Embryonic facial prominence (tissue), 1 donor: Measurements from ENCODE around the gene TNFRSF21.
"Not testable (repeated sequence)": the region's sequence is repeated elsewhere in the genome, so short reads cannot be mapped to it uniquely, and the experiment has no call there.

Source experiments
- DNase-seq: peaks from one replicate; pipeline ENCODE4 v3.0.0-alpha.2; 2016; ENCODE audit errors: extremely low spot score

TNFRSF21 gene

DNA sequence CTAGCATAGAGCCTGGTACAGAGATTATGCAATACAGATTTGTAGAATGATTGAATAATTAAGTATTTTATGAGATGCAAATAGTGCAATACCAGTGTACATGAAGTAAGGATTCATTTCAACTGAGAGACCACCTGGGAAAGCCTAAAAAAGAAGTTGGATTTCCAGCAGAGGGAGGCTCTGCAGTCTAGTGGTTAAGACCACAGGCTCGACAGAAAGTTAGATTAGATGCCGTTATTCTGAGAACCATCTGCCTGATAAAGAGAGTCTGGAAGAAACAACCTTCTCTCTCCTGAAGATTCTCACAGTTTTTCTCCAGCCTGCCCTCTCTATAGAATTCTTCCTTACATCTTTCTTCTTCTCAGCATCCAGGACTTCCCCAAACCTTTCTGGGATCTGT, 13.6 kb upstream of the TNFRSF21 start:
- no peak for DNase-seq

DNA sequence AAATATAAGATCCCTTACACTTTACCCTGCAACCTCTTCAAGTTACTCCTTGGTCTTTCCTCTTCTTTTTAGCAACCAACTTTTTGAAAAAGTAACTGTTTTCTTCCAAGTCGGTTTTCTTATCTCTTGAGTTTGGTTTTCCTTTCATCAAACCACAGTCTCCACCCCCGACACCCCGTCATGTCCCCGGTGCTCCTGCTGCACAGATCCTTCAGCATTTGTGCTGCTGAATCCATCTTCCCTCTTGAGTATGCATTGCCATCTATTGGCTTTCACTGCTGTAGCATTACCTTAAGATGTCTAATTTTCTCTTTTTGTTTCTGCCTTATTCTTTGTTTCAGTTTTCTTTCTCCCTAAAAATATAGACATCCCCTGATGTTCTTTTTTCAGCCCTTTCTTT, 11.9 kb upstream of the TNFRSF21 start:
- DNase-seq = no peak

DNA sequence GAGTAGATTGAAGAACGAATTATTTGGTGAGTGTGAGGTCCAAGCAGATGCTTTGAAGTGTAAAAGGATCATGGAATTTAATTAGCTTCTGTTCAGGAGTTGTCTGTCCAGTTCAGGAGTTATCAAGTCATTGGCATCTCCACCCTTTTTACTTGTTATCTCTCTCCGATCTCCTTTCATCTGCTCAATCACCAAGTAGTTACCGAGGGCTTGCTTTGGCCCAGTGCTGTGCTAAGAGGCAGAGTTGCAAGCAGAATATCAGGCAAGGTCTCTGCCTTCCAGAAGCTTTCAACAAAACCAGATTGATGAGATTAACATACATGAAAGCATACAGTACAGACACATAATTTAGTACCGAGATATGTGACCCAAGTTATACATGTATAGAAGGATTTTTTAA, 10.2 kb upstream of the TNFRSF21 start:
- DNase-seq = no peak

DNA sequence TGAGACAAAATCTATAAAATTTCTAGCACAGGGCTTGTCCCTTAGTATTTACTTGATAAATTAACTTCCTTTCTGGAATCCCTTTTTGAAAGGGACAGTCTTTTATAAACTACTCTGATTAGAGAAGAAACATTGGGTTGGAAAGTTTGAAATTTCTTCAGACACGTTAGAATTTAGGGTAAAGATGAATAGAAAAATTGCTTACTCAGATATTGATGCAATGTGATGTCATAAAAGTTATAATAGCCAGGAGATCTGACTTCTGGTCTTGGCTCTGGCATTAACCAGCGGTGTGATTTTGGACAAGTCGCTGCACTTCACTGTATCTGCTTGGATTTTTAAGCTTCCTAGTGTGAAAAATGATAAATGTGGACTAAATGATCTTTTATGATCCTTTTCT, 9.7 kb upstream of the TNFRSF21 start:
- DNase-seq = no peak

DNA sequence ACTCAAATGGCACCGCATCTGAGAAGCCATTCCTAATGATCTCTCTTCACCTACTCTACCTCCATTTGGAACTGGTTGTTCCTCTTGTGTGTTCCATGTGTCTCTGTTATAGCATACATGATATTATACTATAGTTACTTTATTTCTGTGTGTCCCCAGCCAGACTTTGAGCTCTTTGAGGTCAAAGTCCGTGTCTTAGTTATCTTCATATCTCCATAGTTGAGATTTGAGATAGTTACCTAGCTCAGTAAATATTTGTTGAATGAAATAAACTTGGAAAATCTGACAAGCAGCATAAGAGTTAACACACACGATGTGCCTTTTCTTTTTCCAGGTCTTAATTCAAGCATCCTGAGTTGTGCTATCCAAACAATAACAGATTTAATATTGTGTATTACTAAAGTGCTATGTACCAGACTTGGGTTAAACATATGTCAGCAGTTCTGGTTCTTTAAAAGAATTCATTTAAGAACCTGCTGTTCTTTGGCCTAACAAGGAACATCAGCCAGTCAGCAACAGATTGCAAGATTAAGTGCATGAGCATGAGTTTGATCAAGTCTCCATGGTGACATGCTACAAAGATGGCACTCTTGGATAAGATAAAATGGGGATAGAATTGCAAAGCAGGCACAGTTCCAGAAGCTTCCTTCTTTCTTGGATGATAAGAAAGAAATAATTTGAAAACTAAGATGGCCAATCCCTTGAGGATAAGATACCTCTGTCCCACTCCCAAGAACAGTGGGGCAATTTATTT, 8.7 kb upstream of the TNFRSF21 start:
- no peak for DNase-seq

DNA sequence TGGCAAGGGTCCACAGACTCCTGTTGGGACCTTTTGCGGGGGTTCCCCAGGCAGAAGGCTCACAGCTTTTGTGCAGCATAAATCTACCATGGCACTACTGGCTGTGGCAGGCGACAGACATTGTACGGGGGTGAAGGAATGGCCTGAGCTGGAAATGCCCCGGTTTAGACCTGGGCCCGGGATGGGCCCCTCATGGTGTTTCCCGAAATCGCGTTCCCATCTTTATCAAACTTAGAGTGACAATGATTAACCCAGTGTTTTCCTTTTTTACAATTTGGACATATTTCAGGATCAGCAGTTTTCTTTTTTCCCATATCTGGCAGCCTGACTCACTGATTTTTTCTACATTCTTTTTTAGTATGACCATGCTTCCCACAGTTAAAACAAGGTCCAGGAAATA, 5.5 kb upstream of the TNFRSF21 start:
- DNase-seq = not testable (repeated sequence)

DNA sequence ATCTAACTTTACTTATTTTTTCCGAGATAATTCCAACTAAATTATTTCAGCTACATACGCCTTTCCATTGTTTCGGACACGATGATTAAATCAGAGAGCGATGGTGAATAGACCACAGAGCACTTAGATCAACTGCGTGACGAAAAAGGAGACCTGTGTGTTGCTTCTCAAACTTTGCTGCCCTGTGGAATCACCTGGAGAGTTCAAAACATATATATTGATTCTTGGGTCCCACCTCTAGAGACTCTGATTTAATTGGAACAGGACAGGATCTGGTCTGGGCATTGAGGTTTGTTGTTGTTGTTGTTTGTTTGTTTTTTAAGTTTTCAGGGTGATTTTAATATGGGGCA, 401 bp upstream of the TNFRSF21 start:
- no peak for DNase-seq

DNA sequence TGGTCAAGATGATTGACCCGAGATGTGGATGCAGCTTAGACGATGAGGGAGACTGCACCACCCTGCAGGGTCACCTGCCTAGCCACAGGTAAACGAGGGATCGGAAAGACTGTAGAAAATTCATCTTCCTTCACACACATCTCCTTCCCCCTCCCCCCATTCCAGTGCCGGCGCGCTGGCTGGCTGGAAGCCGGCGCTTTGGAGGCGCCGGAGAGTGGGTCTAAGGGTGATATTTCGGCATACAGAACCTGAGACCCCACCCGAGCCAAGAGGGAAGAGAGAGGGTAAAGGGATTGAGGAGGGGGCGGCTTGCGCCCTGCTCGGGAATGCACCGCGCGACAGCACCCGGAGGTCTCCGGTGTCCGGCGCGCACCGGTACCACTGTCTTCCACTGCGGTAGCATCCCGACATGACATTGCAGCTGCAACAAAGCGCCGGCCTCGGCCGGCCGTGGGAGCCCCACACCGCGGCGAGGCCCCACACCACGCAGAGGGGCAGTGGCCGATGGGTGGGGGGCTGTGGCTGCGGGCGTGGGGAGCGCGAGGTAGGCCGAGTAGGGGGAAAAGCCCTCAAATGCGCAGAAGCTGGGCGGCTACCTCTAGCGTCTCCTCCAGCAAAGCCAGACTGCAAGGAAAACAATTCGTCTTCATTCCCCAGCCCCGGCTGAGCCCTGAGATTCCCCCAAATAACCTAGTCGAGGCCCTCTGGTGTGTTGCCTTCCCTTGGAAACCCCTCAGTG, 984 bp downstream of the TNFRSF21 start:
- DNase-seq = no peak

DNA sequence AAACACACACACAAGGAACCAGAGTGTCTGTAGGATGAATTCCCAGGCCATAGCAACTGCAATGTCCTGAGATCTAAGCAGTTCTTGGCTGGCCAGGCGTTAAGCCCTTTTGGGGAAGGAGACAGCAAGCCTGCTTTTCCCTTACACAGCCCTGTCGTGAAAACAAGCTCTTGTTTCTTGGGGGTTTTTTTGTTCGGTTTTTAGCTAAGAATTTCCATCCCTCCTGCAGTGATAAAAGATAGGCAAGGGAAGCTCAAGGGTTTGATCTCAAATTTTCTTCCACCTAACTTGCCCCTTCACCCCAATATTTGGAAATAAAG, 1.5 kb downstream of the TNFRSF21 start:
- DNase-seq = no peak

DNA sequence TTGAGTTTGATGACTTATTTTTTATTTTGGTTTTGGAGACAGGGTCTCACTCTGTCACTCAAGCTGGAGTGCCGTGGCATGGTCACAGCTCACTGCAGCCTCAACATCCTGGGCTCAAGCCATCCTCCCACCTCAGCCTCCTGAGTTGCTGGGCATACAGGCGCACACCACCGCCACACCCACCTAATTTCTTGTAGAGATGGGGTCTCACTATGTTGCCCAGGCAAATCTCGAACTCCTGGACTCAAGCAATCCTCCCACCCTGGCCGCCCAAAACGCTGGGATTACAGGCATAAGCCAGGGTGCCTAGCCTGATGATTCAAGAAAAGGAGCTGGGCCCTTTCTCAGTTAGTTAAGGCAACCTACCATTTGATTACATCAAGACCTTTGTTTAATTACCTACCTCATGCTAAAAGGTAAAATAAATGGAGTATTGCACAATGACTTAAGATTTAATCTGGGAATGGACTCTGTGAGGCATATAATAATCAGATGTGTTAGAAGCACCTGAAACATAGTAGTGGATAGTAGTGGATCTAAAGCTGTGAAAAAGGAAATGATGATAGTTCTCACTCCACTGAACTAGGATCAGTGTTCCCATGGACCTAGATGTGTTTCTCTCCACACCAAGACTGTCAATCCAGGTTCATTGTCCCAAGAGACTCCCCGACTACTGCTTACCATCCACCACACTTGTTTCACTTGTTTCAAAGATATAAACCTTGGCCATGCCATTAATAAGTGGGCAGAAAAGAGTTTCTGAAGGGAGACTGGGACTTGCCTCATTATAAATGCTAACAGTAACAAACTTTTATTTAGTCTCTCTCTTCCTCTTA, 2.1 kb downstream of the TNFRSF21 start:
- DNase-seq = no peak

DNA sequence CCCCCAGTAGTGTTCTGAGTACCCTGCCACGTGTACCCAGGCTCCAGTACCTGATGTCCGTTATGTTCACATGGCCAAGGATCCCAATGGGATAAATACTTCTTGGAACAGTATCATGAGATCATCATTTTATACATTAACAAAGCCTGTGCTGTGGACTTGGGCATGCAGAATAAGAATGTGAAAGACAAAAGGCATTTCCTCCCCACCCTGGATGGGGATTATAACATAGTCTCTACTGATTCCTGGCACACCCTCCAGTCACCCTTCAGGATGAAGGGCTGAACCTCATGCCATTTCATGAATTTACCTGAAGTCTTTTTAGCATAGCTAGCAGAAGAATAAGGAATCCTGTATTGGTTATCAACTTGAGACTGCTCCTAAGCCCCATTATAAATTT, 2.8 kb downstream of the TNFRSF21 start:
- no peak for DNase-seq

DNA sequence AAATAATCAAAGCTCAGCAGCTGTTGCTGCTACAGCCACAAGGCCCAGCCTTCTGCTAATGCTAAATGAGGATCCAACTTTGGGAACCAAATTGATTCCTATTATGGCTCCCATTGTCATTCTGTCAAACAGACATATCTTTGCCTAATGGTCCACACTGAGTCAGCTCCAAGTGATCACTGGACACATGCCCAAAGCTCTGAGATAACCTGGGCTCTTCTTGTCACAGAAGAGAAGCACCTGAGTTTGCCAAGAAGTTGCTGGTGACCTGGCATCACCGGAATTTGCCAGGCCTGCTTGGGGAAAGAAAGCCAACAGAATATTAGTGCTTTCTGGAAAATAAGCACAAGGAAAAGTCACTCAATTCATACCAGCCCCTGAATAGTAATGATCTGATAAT, 5.8 kb downstream of the TNFRSF21 start:
- no peak for DNase-seq

DNA sequence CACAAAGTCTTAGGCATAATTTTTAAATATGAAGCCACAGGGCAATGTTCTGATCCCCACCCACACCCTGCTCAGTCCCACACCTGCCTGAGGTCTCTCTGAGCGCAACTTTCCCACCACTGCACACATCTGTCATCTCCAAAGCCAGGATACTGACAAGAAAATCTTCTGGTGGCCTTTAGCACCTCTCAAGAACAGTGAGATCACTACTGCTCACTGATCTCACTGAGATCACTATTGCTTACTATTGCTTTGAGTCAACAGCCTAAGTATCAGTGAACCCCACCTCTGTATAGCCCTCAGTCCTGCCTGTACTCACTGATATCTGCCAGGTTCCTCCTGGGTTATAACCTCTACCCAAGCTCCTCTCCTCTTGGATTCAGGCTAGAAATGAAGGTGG, 6.4 kb downstream of the TNFRSF21 start:
- DNase-seq = no peak

DNA sequence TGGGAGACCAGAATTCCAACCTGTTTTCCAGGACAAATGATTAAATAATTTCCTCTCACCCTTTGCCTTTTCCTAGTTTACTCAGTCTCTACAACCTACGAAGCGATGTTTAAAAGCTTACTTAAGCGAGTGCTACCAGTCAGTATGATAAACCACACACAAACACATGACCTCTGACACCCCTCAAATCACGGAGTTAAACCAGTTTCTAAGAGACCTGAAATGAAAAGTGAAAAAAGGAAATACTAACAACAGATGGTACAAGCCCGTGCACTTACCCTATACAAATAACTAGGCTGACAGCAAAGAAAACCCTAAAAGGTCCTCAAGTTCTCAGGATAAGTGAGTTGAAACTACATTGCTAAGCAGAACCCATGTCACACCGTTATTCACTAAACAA, 7.7 kb downstream of the TNFRSF21 start:
- no peak for DNase-seq

DNA sequence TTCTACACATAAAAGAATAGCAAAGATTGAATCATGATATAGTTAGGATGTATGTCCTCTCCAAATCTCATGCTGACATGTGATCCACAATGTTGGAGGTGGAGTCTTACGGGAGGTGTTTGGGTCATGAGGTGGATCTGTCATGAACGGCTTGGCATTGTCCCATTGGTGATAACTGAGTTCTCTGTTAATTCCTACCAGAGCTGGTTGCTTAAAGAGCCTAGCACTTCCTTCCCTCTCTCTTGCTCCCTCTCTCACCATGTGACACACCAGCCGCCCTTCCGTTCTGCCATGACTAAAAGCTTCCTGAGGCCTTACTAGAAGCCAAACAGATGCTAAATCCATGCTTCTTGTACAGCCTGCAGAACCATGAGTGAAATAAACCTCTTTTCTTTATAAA, 8.3 kb downstream of the TNFRSF21 start:
- no peak for DNase-seq

DNA sequence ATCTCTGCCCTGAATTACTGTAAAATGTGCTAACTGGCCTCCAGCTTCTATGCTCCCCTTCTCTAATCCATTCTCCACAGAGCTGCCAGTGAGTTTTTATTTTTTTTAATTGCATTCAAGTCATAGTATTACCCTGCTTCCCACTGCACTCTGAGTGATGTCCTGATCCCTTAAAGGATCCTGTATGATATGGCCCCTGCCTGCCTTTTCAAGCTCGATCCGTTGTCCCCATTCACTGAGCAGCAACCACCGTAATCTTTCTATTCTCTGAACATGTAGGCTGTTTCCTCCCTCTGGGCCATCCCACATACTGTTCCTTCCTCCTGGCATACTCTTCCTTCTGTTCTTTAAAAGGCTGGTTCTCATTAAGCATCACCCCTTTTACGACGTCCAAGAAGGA, 9.3 kb downstream of the TNFRSF21 start:
- no peak for DNase-seq

DNA sequence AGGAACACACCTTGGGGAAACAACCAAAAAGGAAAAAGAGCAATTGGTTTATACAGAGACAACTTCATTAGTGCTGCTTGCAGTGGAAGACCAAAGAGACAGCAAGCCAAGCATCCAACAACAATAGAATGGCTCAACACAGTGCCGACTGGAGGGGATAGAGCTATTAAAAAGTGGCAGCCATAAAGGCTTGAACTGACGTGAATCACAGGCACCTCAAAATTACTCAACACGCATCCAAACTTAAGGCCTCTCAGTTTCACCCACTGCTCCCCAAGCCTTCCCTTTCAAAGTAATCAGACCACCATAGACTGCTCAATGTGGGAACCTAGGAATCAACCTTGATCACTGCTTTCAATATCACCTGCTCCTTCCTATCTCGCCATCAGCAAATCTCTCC, 9.7 kb downstream of the TNFRSF21 start:
- DNase-seq = no peak

DNA sequence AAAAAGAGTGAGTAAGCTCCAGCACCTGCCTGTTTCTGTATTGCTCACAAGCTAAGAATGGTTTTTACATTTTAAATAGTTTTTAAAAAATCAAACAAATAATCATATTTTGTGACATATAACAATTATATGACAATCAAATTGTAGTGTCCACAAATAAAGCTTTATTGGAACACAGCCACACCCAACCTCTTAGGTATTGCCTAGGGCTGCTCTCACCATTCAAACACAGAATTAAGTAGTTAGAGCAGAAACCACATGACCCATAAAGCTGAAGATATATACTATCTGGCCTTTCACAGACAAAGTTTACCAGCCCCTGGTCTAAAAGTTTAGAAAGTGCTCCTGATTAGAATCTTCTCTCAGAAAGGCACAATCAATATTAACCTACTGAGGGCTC, 11.2 kb downstream of the TNFRSF21 start:
- DNase-seq = no peak

DNA sequence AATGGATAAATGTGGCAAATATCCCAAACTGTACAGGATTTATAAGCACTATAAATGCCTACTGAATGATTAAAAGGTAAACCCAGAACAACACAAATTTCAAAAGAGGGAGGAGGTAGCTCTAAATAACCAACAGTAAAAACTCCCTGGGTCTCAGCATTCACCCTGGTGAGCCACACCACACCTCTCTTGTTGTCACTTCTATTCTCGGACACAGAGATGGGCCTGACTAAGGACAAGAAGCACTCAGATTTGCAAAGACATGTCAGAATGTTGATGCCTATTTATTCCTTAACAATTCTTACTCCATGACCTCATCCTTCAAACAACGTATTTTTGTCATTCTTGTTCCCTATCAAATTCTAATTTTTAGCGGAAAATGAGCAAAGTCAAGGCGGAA, 14.7 kb downstream of the TNFRSF21 start:
- no peak for DNase-seq

DNA sequence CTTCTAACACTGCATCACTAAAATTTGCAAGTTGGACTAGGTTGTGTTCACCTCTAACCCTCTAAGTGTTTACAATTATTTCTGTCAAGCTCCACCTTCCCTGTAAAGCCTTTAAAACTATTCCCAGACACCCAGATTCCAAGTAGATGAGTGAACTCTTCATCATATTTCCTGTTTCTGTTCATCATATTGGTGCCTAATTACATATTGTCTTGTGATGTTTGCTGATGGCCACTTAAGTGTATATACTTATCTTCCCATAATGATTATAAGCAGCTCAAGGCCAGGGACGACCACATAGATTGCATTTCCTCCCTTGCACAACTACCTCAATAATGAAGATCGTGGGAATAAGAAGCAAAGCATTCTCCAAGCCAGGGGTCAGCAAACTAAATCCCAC, 16.8 kb downstream of the TNFRSF21 start:
- no peak for DNase-seq

DNA sequence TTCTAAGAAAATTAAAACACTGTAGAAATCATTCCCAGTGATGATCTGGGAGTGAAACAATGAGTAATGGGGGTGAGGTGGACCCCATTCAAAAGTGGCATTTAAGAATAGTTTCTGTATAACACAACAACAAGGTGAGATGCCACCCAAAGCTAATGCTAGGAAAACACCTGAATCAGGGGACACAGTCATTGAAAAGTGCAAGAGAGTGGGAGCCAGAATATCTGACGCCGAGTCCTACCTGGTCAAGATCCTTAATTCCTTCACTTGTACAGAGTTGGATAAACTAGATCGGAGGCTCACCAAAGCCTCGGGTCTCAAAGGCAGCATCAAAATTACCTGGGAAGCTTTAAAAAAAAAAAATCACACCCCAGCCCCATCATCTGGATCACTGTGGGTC, 17.7 kb downstream of the TNFRSF21 start:
- no peak for DNase-seq

DNA sequence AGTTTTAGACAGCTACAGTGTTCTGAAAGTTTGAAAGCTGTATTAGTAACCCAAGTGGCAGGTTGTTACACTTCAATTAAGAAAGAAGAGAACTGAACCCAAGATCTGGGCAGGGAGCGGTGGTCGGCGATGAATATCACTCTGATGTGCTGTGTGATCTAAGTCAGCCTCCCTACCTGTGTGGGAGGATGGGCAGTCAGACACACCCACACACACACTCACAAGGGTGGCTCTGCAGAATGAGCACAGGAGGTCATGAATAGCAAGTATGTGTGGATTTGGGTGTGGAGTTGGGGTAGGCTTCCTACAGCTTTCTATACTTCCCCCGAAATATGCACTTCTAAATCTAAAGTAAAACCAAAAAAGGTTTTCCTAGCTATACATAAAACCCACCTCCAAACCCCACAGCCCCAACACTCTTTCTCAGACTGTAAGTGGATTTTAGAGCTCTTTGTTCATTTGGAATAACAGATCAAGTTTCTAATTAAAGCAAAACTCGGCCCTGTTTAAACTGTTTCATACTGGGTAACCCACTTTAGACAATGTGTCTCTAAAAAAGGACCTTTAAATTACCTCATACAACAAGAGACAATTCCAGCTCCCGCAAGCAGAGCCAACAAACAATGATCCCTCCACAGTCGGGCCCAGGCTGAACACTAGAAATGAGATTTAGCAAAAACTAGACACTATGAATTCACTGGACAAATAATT, 19.4 kb downstream of the TNFRSF21 start:
- DNase-seq = no peak
